Keratinocyte (primary cell): Measurements from ENCODE around the gene MIF4GD. TPM values are rescaled to one million over a fixed set of nuclear protein-coding genes. Genes with fewer than 3 reads are reported as not detected.

Source experiments
- DNase-seq: peaks from one replicate; pipeline ENCODE4 v3.0.0-alpha.2; 2011; ENCODE audit warnings: low read depth, missing footprints, low spot score
- FAIRE-seq: peaks from 2 replicates; lab custom pipeline; 2011; peaks lifted over from hg19 to GRCh38; lab: Jason Lieb, UNC
- H2AFZ ChIP-seq: 2 replicates; pipeline ENCODE4 v1.6.0; 2012; ENCODE audit warnings: low read length, control low read depth, inconsistent platforms; ENCODE audit not compliant: control insufficient read depth
- H3K27ac ChIP-seq: 2 replicates; pipeline ENCODE4 v1.5.1; 2011; ENCODE audit warnings: low read length; ENCODE audit not compliant: control insufficient read depth, insufficient read depth
- H3K27me3 ChIP-seq: 3 replicates; pipeline ENCODE4 v1.6.0; 2011; ENCODE audit warnings: low read length; ENCODE audit not compliant: control insufficient read depth, insufficient read depth; ENCODE audit errors: extremely low read depth
- H3K36me3 ChIP-seq, 2 experiments: 2 replicates in 1 of 2; 3 replicates in 1 of 2; pipeline ENCODE4 v1.5.1; 2011; ENCODE audit warnings: low read length in 2 of 2, mild to moderate bottlenecking in 1 of 2; ENCODE audit not compliant: control insufficient read depth in 2 of 2, insufficient read depth in 2 of 2; ENCODE audit errors: extremely low read depth in 1 of 2
- H3K4me1 ChIP-seq: 3 replicates; pipeline ENCODE4 v1.5.1; 2011; ENCODE audit warnings: low read length; ENCODE audit not compliant: control insufficient read depth, insufficient read depth; ENCODE audit errors: extremely low read depth
- H3K4me2 ChIP-seq: 3 replicates; pipeline ENCODE4 v1.6.0; 2011; ENCODE audit warnings: low read depth, low read length; ENCODE audit not compliant: control insufficient read depth, insufficient read depth; ENCODE audit errors: extremely low read depth
- H3K4me3 ChIP-seq, 3 experiments: fragments of 200-600 bp in 1 of 3; sonication (generic) in 1 of 3; 2 replicates in 2 of 3; 3 replicates in 1 of 3; pipeline ENCODE4 v1.5.1; 2011 to 2016; ENCODE audit warnings: low read length in 3 of 3, mild to moderate bottlenecking in 3 of 3, control low read depth in 2 of 3, inconsistent platforms in 1 of 3, low read depth in 1 of 3, mixed read lengths in 1 of 3, mixed run types in 1 of 3, moderate library complexity in 1 of 3; ENCODE audit not compliant: control insufficient read depth in 2 of 3, insufficient read depth in 2 of 3; ENCODE audit errors: extremely low read depth in 1 of 3
- H3K79me2 ChIP-seq: 2 replicates; pipeline ENCODE4 v1.6.0; 2012; ENCODE audit warnings: low read length; ENCODE audit not compliant: control insufficient read depth, insufficient read depth
- H3K9ac ChIP-seq: 3 replicates; pipeline ENCODE4 v1.6.0; 2011; ENCODE audit warnings: low read length; ENCODE audit not compliant: control insufficient read depth, insufficient read depth; ENCODE audit errors: extremely low read depth
- H3K9me1 ChIP-seq: 3 replicates; pipeline ENCODE4 v1.6.0; 2011; ENCODE audit warnings: low read length; ENCODE audit not compliant: control insufficient read depth, insufficient read depth; ENCODE audit errors: extremely low read depth
- H3K9me3 ChIP-seq: 2 replicates; pipeline ENCODE4 v1.5.1; 2012; ENCODE audit warnings: low read depth, low read length; ENCODE audit not compliant: control insufficient read depth
- H4K20me1 ChIP-seq: 3 replicates; pipeline ENCODE4 v1.6.0; 2011; ENCODE audit warnings: low read length; ENCODE audit not compliant: control insufficient read depth, insufficient read depth; ENCODE audit errors: extremely low read depth
- EZH2 ChIP-seq: IDR thresholded peaks from one replicate; pipeline ENCODE4 v1.6.1; 2012; ENCODE audit warnings: inconsistent platforms, mild to moderate bottlenecking, low read length, moderate library complexity
- dilution Hi-C: fragments of 300-500 bp; cut with MboI; formaldehyde crosslinking; loops from one replicate; pipeline ENCODE4 v1.7.0; 2020; ENCODE audit warnings: low sequenced_read_pairs; ENCODE audit not compliant: extremely low pct_ligation_motif_present
- polyA minus RNA-seq, 3 experiments: library from RNA; depleted of rRNA, polyadenylated mRNA; stranded (reverse); fragments of >200 nt; gene quantifications; 1 replicate in 1 of 3; 2 replicates in 1 of 3; 3 replicates in 1 of 3; pipeline ENCODE4 v1.2.3, GENCODE V29; 2011
- polyA plus RNA-seq, 5 experiments: library from polyadenylated mRNA; depleted of rRNA in 3 of 5; stranded (reverse) in 3 of 5; stranded (forward) in 1 of 5; unstranded in 1 of 5; fragments of >200 nt; gene quantifications; 1 replicate in 1 of 5; 2 replicates in 3 of 5; 3 replicates in 1 of 5; pipeline versions ENCODE4 v1.2.1 to v1.2.3, GENCODE V29; 2011 to 2012; ENCODE audit warnings: missing spikeins in 2 of 5, low read depth in 1 of 5, low replicate concordance in 1 of 5
- TF ChIP-seq, protein P1 (sequence below), 3 experiments: IDR thresholded peaks in 1 of 3; conservative IDR thresholded peaks in 1 of 3; optimal IDR thresholded peaks in 1 of 3; 2 replicates in 2 of 3; 3 replicates in 1 of 3; pipeline versions ENCODE3 to v1.5.1; 2011; ENCODE audit warnings: low read length in 3 of 3, mild to moderate bottlenecking in 3 of 3, moderate library complexity in 2 of 3, control low read depth in 1 of 3, inconsistent platforms in 1 of 3; ENCODE audit not compliant: insufficient read depth in 2 of 3; ENCODE audit errors: extremely low read depth in 1 of 3

MIF4GD gene, protein sequence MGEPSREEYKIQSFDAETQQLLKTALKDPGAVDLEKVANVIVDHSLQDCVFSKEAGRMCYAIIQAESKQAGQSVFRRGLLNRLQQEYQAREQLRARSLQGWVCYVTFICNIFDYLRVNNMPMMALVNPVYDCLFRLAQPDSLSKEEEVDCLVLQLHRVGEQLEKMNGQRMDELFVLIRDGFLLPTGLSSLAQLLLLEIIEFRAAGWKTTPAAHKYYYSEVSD
- 15.9 to 18.1 TPM (median 18.0 TPM) in 3 replicates for polyA plus RNA-seq
- polyA plus RNA-seq (2011; ENCODE audit: low read depth): 39.7 TPM
- polyA plus RNA-seq (2011; cell fraction: cytosol; rRNA removed): 16.2 and 20.4 TPM in 2 replicates
- polyA plus RNA-seq (2011; cell fraction: nucleus; rRNA removed): 7.3 and 11.0 TPM in 2 replicates
- polyA plus RNA-seq (2012; ENCODE audit: low replicate concordance): 13.9 and 30.4 TPM in 2 replicates
- polyA minus RNA-seq: 14.7 to 20.3 TPM (median 16.5 TPM) in 3 replicates
- polyA minus RNA-seq (2011; cell fraction: cytosol; rRNA and poly(A)+ RNA removed): 11.3 TPM
- 3.6 and 3.7 TPM in 2 replicates for polyA minus RNA-seq (2011; cell fraction: nucleus; rRNA and poly(A)+ RNA removed)

DNA sequence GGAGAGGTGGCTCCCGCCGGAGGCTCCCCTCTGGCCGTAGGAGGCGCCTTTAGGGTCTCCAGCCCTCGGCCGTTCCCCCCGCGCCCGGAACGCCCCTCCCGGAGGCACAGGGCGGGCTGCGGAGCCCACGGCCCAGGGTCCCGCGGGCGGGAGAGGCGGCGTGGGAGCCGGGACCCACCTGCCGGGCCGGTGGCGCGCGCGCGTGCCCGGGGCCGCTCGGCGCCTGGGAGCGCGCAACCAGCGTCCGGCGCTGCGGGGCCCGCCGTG lies at the start of gene MIF4GD:
TSS of gene MIF4GD (minus strand) at position 266 of the 267 bp plus-strand sequence. CDS start 1,036 bp downstream, outside the sequence.
- dilution Hi-C loops: no loop called here
- no peaks in the 10 kb centered on the region for H3K9me3 ChIP-seq
- peak within 1 kb of the TSS; percentile 75 for H3K9ac ChIP-seq
- TF ChIP-seq, protein P1, sequence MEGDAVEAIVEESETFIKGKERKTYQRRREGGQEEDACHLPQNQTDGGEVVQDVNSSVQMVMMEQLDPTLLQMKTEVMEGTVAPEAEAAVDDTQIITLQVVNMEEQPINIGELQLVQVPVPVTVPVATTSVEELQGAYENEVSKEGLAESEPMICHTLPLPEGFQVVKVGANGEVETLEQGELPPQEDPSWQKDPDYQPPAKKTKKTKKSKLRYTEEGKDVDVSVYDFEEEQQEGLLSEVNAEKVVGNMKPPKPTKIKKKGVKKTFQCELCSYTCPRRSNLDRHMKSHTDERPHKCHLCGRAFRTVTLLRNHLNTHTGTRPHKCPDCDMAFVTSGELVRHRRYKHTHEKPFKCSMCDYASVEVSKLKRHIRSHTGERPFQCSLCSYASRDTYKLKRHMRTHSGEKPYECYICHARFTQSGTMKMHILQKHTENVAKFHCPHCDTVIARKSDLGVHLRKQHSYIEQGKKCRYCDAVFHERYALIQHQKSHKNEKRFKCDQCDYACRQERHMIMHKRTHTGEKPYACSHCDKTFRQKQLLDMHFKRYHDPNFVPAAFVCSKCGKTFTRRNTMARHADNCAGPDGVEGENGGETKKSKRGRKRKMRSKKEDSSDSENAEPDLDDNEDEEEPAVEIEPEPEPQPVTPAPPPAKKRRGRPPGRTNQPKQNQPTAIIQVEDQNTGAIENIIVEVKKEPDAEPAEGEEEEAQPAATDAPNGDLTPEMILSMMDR (optimal IDR thresholded peaks at IDR 0.05 in 1 of 3, IDR thresholded peaks at IDR 0.05 in 1 of 3, conservative IDR thresholded peaks at IDR 0.05 in 1 of 3; ENCODE audit: extremely low read depth in 1 of 3, insufficient read depth in 2 of 3, low read length in 3 of 3): no peak
- peaks cover 20% of the 10 kb centered on the region for H3K4me1 ChIP-seq
- no peaks in the 10 kb centered on the region for H3K79me2 ChIP-seq
- peak within 1 kb of the TSS; percentile 70 to 89 (median 72) for H3K4me3 ChIP-seq
- H2AFZ ChIP-seq: peak within 1 kb of the TSS; percentile 89
- H3K9me1 ChIP-seq: peaks cover 2% of the 10 kb centered on the region
- no peaks in the 10 kb centered on the region for H4K20me1 ChIP-seq
- H3K27ac ChIP-seq: peak within 1 kb of the TSS; percentile 41
- peaks cover 13 to 15% of the 10 kb centered on the region in 2 experiments for H3K36me3 ChIP-seq
- DNase-seq (no peak), FAIRE-seq (no peak)
- no peaks in the 10 kb centered on the region for H3K27me3 ChIP-seq
- H3K4me2 ChIP-seq: peak within 1 kb of the TSS; percentile 84

GRCh38 chr17:75319904-75320691 lies 49.1 kb upstream of the MIF4GD start:
- Histone ChIP-seq H3K4me1 (no peaks in the 10 kb centered on the region), H3K4me3 (no peak overlapping the region), H3K9me3 (no peaks in the 10 kb centered on the region), H3K27ac (no peak overlapping the region), H3K27me3 (no peaks in the 10 kb centered on the region), H3K9ac (no peak overlapping the region), H2AFZ (no peak overlapping the region), H3K36me3 (peaks cover 22 to 23% of the 10 kb centered on the region in 2 experiments), H3K9me1 (no peaks in the 10 kb centered on the region), H4K20me1 (peaks cover 2% of the 10 kb centered on the region), H3K79me2 (no peaks in the 10 kb centered on the region), H3K4me2 (no peak overlapping the region)
- no peak for DNase-seq
- no peak for FAIRE-seq
- no peak for TF ChIP-seq EZH2
- TF ChIP-seq, protein P1 (optimal IDR thresholded peaks at IDR 0.05 in 1 of 3, IDR thresholded peaks at IDR 0.05 in 1 of 3, conservative IDR thresholded peaks at IDR 0.05 in 1 of 3; ENCODE audit: extremely low read depth in 1 of 3, insufficient read depth in 2 of 3, low read length in 3 of 3): no peak
- dilution Hi-C loops: no loop called here
